Karpas-422 (cell line): Measurements from ENCODE around the gene DIAPH1. TPM values are rescaled to one million over a fixed set of nuclear protein-coding genes. Genes with fewer than 3 reads are reported as not detected.
A peak's percentile ranks its signal among the peaks of the same experiment; 100 is the strongest.

ENCODE experiments used
- DNase-seq: peaks from one replicate; pipeline ENCODE4 v3.0.0-alpha.2; 2015
- H2AFZ ChIP-seq: fragments of 200-600 bp; sonication (generic); 2 replicates; pipeline ENCODE4 v1.6.1; 2014; ENCODE audit warnings: antibody characterized with exemption, low read length, mixed read lengths
- H3K27ac ChIP-seq: fragments of 200-600 bp; sonication (generic); 2 replicates; pipeline ENCODE4 v1.5.1; 2014; ENCODE audit warnings: mild to moderate bottlenecking, low read length, moderate library complexity
- H3K27me3 ChIP-seq: fragments of 200-600 bp; sonication (generic); 2 replicates; pipeline ENCODE4 v1.6.1; 2014; ENCODE audit warnings: low read length, mixed read lengths
- H3K36me3 ChIP-seq: fragments of 200-600 bp; sonication (generic); 2 replicates; pipeline ENCODE4 v1.6.1; 2014; ENCODE audit warnings: low read length, mixed read lengths; ENCODE audit not compliant: insufficient read depth
- H3K4me1 ChIP-seq: fragments of 200-600 bp; sonication (generic); 2 replicates; pipeline ENCODE4 v1.6.1; 2014; ENCODE audit warnings: mild to moderate bottlenecking, low read length, mixed read lengths
- H3K4me2 ChIP-seq: fragments of 200-600 bp; sonication (generic); 2 replicates; pipeline ENCODE4 v1.6.1; 2014; ENCODE audit warnings: low read length, low read depth, mild to moderate bottlenecking; ENCODE audit not compliant: poor library complexity, severe bottlenecking
- H3K4me3 ChIP-seq: fragments of 200-600 bp; sonication (generic); 2 replicates; pipeline ENCODE4 v1.5.1; 2014; ENCODE audit warnings: mild to moderate bottlenecking, antibody characterized with exemption, low read length, mixed read lengths
- H3K79me2 ChIP-seq: fragments of 200-600 bp; sonication (generic); 2 replicates; pipeline ENCODE4 v1.6.1; 2014; ENCODE audit warnings: mild to moderate bottlenecking, low read length, mixed read lengths
- H3K9ac ChIP-seq: fragments of 200-600 bp; sonication (generic); 2 replicates; pipeline ENCODE4 v1.6.0; 2014; ENCODE audit warnings: low read length
- H3K9me2 ChIP-seq: fragments of 200-600 bp; sonication (generic), shearing (Covaris generic); replicated peaks from 2 replicates; pipeline ENCODE4 v1.6.0; 2014; ENCODE audit warnings: mild to moderate bottlenecking, low read length, moderate library complexity; ENCODE audit not compliant: insufficient read depth
- H3K9me3 ChIP-seq: fragments of 300-700, 200-600 bp; sonication (generic); 2 replicates; pipeline ENCODE4 v1.6.1; 2014; ENCODE audit warnings: low read length, mixed read lengths
- H4K20me1 ChIP-seq: fragments of 200-600 bp; sonication (generic); 2 replicates; pipeline ENCODE4 v1.6.1; 2014; ENCODE audit warnings: mild to moderate bottlenecking, antibody characterized with exemption, low read length, low read depth; ENCODE audit not compliant: insufficient read depth
- total RNA-seq: library from RNA; depleted of rRNA; stranded (reverse); fragments of >200 nt; shearing (Covaris generic); gene quantifications from 2 replicates; pipeline ENCODE4 v1.2.3, GENCODE V29; 2014; ENCODE audit warnings: low replicate concordance

DIAPH1 gene
- total RNA-seq, 1 experiment from 2014 or later, result 181 TPM

DNA sequence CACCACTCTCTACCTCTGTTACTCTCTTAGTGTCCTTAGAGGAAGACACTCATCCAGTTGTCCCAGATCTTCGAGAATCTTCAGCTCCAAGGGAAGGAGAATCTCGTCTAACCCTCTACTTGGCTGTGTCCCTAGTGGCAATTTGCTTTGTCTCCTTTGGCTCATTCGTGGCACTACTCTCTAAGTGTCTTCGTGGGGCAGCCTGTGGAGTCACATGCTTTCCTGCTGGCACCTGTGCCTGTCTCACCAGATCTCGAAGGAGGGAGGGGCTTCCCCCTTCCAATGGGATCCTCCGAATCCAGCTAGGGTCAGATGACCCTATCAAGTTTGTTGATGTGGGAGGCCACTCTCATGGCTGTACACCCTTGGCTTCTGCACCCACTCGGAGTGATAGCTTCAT lies 131.7 kb downstream of the DIAPH1 start:
- H3K27me3 ChIP-seq, result no peaks in the 10 kb centered on the region
- no peak overlapping the region for H3K9ac ChIP-seq
- no peak for DNase-seq
- H3K4me1 ChIP-seq, result peaks cover 19% of the 10 kb centered on the region
- no peaks in the 10 kb centered on the region for H3K9me2 ChIP-seq
- no peak overlapping the region for H3K4me2 ChIP-seq
- no peak overlapping the region for H3K27ac ChIP-seq
- no peaks in the 10 kb centered on the region for H3K9me3 ChIP-seq
- peaks cover 98% of the 10 kb centered on the region for H3K79me2 ChIP-seq
- peaks cover 10% of the 10 kb centered on the region for H4K20me1 ChIP-seq
- no peak overlapping the region for H3K4me3 ChIP-seq
- no peak overlapping the region for H2AFZ ChIP-seq
- H3K36me3 ChIP-seq, result peaks cover 20% of the 10 kb centered on the region

DNA sequence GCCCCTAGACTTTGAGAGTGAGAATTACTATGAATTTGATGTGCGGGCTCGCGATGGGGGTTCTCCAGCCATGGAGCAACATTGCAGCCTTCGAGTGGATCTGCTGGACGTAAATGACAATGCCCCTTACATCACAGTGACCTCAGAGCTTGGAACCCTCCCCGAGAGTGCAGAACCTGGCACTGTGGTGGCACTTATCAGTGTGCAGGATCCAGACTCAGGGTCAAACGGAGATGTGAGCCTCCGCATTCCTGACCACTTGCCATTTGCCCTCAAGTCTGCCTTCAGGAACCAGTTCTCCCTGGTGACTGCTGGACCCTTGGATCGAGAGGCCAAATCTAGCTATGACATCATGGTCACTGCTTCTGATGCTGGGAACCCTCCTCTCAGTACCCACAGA lies 132.7 kb downstream of the DIAPH1 start:
- no peak overlapping the region for H2AFZ ChIP-seq
- peaks cover 24% of the 10 kb centered on the region for H3K4me1 ChIP-seq
- H3K27me3 ChIP-seq, result no peaks in the 10 kb centered on the region
- no peaks in the 10 kb centered on the region for H3K9me2 ChIP-seq
- peaks cover 23% of the 10 kb centered on the region for H3K36me3 ChIP-seq
- no peak overlapping the region for H3K4me2 ChIP-seq
- H3K27ac ChIP-seq, result no peak overlapping the region
- H3K9ac ChIP-seq, result no peak overlapping the region
- H3K4me3 ChIP-seq, result no peak overlapping the region
- H3K9me3 ChIP-seq, result no peaks in the 10 kb centered on the region
- no peak for DNase-seq
- H4K20me1 ChIP-seq, result peaks cover 10% of the 10 kb centered on the region
- H3K79me2 ChIP-seq, result peaks cover 98% of the 10 kb centered on the region

DNA sequence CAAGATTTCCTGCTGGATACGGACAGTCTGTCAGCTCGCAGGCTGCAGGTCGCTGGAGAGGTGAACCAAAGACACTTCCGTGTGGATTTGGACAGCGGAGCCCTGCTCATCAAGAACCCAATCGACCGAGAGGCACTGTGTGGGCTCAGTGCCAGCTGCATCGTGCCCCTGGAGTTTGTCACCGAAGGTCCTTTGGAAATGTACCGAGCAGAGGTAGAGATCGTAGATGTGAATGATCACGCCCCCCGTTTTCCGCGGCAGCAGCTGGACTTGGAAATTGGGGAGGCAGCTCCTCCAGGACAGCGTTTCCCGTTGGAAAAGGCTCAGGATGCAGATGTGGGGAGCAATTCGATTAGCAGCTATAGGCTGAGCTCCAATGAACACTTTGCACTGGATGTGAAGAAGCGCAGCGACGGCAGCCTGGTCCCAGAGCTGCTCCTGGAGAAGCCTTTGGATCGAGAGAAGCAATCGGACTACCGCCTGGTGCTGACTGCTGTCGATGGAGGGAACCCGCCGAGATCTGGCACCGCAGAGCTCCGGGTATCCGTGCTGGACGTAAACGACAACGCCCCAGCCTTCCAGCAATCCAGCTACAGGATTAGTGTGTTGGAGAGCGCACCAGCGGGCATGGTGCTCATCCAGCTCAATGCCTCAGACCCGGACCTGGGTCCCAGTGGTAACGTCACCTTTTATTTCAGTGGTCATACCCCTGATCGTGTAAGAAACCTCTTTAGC lies 133.3 kb downstream of the DIAPH1 start:
- Histone ChIP-seq H3K4me2 (no peak overlapping the region), H3K27ac (no peak overlapping the region), H3K79me2 (peaks cover 99% of the 10 kb centered on the region), H3K36me3 (peaks cover 27% of the 10 kb centered on the region), H4K20me1 (peaks cover 10% of the 10 kb centered on the region), H3K27me3 (no peaks in the 10 kb centered on the region), H3K4me1 (peaks cover 30% of the 10 kb centered on the region), H3K9me2 (no peaks in the 10 kb centered on the region), H3K4me3 (no peak overlapping the region), H2AFZ (no peak overlapping the region), H3K9ac (no peak overlapping the region), H3K9me3 (no peaks in the 10 kb centered on the region)
- DNase-seq, result no peak

DNA sequence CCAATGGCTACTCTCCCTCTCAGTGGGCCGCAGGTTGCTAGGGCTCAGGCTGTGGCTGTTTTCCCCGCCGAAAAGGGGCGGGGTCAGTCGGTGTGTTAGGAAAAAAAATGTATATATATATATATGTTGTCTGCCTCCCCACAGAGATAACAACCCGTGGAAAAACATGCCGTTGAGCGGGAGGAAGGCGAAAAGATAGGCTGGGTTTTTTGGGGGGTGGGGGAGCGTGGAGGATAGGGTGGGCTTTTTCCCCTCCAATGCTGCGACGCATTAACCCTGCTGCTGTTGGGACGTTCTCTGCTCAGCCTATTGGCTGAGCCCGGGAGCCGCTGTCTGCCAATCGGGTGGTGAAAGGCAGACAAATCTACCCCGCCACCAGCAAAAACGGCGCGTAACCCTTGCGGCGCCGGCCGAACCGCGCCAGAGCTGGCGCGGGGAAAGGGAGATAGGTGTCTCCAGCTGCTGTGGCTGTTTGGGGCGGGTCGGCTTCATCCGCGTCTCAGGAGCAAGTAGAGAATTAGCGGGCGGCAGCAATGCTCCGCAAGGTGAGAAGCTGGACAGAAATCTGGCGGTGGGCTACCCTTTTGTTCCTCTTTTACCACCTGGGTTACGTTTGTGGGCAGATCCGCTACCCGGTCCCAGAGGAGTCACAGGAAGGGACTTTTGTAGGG lies 134.0 kb downstream of the DIAPH1 start, which contains the start of gene PCDHGC4:
TSS of gene PCDHGC4 (plus strand) at position 390 of the 671 bp plus-strand sequence. CDS start at position 534, 144 bp downstream.
- Histone ChIP-seq H3K9ac (no peak within 1 kb of the TSS), H3K4me1 (peaks cover 37% of the 10 kb centered on the region), H2AFZ (no peak within 1 kb of the TSS), H3K4me3 (no peak within 1 kb of the TSS), H3K36me3 (peaks cover 27% of the 10 kb centered on the region), H3K9me3 (no peaks in the 10 kb centered on the region), H3K4me2 (no peak within 1 kb of the TSS), H3K9me2 (no peaks in the 10 kb centered on the region), H3K27me3 (no peaks in the 10 kb centered on the region), H4K20me1 (peaks cover 10% of the 10 kb centered on the region), H3K79me2 (peaks cover 100% of the 10 kb centered on the region), H3K27ac (peak within 1 kb of the TSS; percentile 34; the same call in 1 of the 2 replicates)
- DNase-seq, result no peak

DNA sequence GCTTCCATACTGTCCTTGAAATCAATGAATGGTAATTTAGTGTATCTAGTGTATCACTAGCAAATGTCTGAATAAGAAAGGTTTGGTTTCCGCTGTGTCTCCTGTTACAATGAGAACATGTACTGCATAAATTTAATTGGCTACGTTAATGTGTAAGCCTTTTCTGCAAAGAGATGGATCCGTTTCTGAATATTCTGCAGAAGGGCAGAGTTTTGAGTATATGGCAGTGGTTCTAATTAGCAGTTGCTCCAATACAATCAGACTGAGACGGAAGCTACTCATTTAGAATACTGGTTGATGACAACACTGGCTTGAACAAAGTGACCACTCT lies 134.5 kb downstream of the DIAPH1 start:
- Histone ChIP-seq H3K27me3 (no peaks in the 10 kb centered on the region), H4K20me1 (peaks cover 10% of the 10 kb centered on the region), H3K27ac (no peak overlapping the region), H3K4me1 (peaks cover 42% of the 10 kb centered on the region), H3K36me3 (peaks cover 27% of the 10 kb centered on the region), H3K9ac (no peak overlapping the region), H3K4me3 (no peak overlapping the region), H3K9me2 (no peaks in the 10 kb centered on the region), H3K9me3 (no peaks in the 10 kb centered on the region), H3K4me2 (no peak overlapping the region), H2AFZ (no peak overlapping the region), H3K79me2 (peaks cover 100% of the 10 kb centered on the region)
- no peak for DNase-seq

DNA sequence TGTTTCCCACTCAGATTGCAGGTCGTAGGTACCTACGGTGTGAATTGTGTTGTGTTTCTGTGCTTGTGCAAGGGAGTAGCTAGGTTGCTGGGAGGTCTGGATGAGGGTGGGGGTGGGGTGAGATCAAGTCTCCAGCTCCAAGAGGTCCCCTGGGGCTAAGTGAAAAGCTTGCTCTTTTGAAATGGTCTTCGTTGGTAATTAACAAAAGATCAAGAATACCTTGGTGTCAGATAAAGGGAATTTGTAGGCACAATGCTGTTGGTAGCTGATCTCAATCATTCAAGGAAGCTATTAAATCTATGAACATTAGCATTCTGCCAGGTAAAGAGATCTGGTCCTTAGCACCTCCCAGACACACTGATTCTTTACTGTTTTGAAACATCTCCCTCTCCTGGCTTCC lies 134.9 kb downstream of the DIAPH1 start:
- peaks cover 100% of the 10 kb centered on the region for H3K79me2 ChIP-seq
- no peaks in the 10 kb centered on the region for H3K9me2 ChIP-seq
- peaks cover 46% of the 10 kb centered on the region for H3K4me1 ChIP-seq
- no peaks in the 10 kb centered on the region for H3K27me3 ChIP-seq
- no peak overlapping the region for H3K4me3 ChIP-seq
- H3K4me2 ChIP-seq, result no peak overlapping the region
- no peak for DNase-seq
- H3K9me3 ChIP-seq, result no peaks in the 10 kb centered on the region
- H3K9ac ChIP-seq, result no peak overlapping the region
- H4K20me1 ChIP-seq, result peaks cover 10% of the 10 kb centered on the region
- H3K36me3 ChIP-seq, result peaks cover 27% of the 10 kb centered on the region
- no peak overlapping the region for H2AFZ ChIP-seq
- peak overlapping the region; percentile 34; the same call in 1 of the 2 replicates for H3K27ac ChIP-seq

DNA sequence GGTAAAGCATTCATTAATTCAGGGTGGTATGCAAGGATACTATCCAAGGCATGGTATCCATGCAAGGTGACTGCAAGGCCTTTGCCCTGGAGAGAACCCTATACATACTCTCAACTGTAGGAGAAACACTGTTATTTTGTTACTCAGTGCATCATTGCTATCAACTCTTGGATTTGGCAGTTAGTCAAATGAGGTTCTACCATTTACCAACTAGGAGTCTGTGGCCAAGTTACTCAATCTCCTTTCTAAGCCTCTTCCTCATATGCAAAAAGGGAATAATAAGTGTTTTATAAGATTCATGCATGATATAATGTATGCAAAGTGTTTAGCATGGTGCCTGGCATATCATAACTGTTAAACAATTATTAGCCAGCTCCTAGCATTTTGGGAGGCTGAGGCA lies 139.0 kb downstream of the DIAPH1 start:
- Histone ChIP-seq H3K36me3 (0 out of 2 replicates have a peak, but pooled peaks cover 17% of the 10 kb centered on the region), H3K9me2 (no peaks in the 10 kb centered on the region), H3K4me1 (peaks cover 80% of the 10 kb centered on the region), H2AFZ (no peak overlapping the region), H3K4me3 (peak overlapping the region; percentile 46), H3K79me2 (peaks cover 90% of the 10 kb centered on the region), H3K9me3 (no peaks in the 10 kb centered on the region), H3K27me3 (no peaks in the 10 kb centered on the region), H3K27ac (peak overlapping the region; percentile 87), H3K9ac (peak overlapping the region; percentile 30), H3K4me2 (peak overlapping the region; percentile 78), H4K20me1 (peaks cover 10% of the 10 kb centered on the region; the same call in 1 of the 2 replicates)
- peak; percentile 63 for DNase-seq

DNA sequence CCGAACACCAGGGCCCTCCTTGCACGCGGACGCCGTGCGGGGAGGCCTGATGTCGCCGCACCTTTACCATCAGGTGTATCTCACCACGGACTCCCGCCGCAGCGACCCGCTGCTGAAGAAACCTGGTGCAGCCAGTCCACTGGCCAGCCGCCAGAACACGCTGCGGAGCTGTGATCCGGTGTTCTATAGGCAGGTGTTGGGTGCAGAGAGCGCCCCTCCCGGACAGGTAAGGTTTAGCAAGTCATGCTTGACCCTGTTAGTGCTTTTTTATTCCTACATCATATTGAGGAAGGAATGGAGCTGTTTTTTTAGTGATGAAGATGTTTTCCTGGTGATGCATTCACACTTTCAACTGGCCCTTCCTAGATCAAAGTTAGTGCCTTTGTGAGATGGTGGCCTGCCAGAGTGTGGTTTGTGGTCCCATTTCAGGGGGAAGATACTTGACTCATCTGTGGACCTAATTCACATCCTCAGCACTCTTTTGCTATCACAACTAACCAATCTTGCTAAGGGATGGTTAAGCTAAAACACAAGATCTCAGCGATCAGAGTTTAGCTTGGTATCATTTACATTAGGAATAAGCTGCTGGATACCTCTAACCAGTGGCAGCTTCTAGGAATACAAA lies 140.4 kb downstream of the DIAPH1 start:
- peak overlapping the region; percentile 87 for H3K27ac ChIP-seq
- H3K9ac ChIP-seq, result peak overlapping the region; percentile 97
- no peak for DNase-seq
- 0 out of 2 replicates have a peak, but pooled peaks cover under 1% of the 10 kb centered on the region for H4K20me1 ChIP-seq
- H3K36me3 ChIP-seq, result 0 out of 2 replicates have a peak, but pooled peaks cover 17% of the 10 kb centered on the region
- no peaks in the 10 kb centered on the region for H3K9me2 ChIP-seq
- peak overlapping the region; percentile 87 for H3K4me3 ChIP-seq
- H3K79me2 ChIP-seq, result peaks cover 76% of the 10 kb centered on the region
- H3K9me3 ChIP-seq, result no peaks in the 10 kb centered on the region
- peak overlapping the region; percentile 78 for H3K4me2 ChIP-seq
- H2AFZ ChIP-seq, result no peak overlapping the region
- no peaks in the 10 kb centered on the region for H3K27me3 ChIP-seq
- H3K4me1 ChIP-seq, result peaks cover 89% of the 10 kb centered on the region
